ENCODE data around the gene TBX4.
"Not testable (repeated sequence)": the region's sequence is repeated elsewhere in the genome, so short reads cannot be mapped to it uniquely, and the experiment has no call there.

The TBX4 gene

DNA sequence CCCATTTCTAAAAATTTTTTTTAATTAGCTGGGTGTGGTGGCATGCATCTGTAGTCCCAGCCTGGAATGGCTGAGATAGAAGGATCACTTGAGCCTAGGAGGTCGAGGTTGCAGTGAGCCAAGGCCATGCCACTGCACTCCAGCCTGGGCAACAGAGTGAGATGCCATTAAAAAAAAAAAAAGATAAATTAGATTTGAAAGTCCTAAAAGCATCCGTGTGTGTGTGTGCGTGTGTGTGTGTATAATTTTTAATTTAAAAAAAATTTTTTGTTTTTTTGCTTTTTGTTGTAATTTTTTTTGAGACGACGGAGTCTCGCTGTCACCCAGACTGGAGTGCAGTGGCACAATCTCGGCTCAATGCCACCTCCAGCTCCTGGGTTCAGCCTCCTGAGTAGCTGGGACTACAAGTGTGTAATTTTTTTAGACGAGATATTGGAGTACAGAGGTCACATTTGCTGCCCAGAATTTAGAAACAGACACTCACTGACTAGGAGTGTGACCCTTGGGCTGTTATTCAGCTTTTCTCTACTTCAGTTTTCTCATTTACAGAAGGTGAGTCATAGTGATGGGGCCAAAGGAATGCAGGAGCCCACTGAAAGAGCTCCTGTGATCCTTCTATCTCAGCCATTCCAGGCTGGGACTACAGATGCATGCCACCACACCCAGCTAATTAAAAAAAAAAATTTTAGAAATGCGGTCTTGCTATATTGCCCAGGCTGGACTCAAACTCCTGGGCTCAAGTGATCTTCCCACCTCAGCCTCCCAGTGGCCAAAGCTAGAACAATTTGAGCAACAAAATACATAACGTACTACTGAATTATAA lies 25.5 kb upstream of the TBX4 start:
- TF ChIP-seq ARNTL (CRISPR knock-in tag; IDR thresholded peaks at IDR 0.05; ENCODE audit: borderline replicate concordance, low read depth) (no peak), ZNF565 (CRISPR knock-in tag; conservative IDR thresholded peaks at IDR 0.05; ENCODE audit: low read depth) (no peak), ZNF70 (CRISPR knock-in tag; IDR thresholded peaks at IDR 0.05) (no peak), POU6F1 (CRISPR knock-in tag; IDR thresholded peaks at IDR 0.05; ENCODE audit: borderline replicate concordance, low read depth) (no peak), OSR1 (CRISPR knock-in tag; IDR thresholded peaks at IDR 0.05) (no peak), ZFP30 (CRISPR knock-in tag; IDR thresholded peaks at IDR 0.05) (no peak), ZFP3 (CRISPR knock-in tag; IDR thresholded peaks at IDR 0.05) (no peak), SNAI2 (CRISPR knock-in tag; IDR thresholded peaks at IDR 0.05) (no peak), CSDC2 (CRISPR knock-in tag; IDR thresholded peaks at IDR 0.05) (no peak), PATZ1 (CRISPR knock-in tag; IDR thresholded peaks at IDR 0.05; ENCODE audit: borderline replicate concordance) (no peak)
- peak; percentile 83 for ATAC-seq

GRCh38 chr17:61427567-61427966 lies 24.7 kb upstream of the TBX4 start:
- ATAC-seq = no peak

GRCh38 chr17:61429274-61429673 lies 22.9 kb upstream of the TBX4 start:
- ATAC-seq = no peak
- TF ChIP-seq ARNTL (CRISPR knock-in tag; IDR thresholded peaks at IDR 0.05; ENCODE audit: borderline replicate concordance, low read depth) = no peak
- TF ChIP-seq, protein P1, sequence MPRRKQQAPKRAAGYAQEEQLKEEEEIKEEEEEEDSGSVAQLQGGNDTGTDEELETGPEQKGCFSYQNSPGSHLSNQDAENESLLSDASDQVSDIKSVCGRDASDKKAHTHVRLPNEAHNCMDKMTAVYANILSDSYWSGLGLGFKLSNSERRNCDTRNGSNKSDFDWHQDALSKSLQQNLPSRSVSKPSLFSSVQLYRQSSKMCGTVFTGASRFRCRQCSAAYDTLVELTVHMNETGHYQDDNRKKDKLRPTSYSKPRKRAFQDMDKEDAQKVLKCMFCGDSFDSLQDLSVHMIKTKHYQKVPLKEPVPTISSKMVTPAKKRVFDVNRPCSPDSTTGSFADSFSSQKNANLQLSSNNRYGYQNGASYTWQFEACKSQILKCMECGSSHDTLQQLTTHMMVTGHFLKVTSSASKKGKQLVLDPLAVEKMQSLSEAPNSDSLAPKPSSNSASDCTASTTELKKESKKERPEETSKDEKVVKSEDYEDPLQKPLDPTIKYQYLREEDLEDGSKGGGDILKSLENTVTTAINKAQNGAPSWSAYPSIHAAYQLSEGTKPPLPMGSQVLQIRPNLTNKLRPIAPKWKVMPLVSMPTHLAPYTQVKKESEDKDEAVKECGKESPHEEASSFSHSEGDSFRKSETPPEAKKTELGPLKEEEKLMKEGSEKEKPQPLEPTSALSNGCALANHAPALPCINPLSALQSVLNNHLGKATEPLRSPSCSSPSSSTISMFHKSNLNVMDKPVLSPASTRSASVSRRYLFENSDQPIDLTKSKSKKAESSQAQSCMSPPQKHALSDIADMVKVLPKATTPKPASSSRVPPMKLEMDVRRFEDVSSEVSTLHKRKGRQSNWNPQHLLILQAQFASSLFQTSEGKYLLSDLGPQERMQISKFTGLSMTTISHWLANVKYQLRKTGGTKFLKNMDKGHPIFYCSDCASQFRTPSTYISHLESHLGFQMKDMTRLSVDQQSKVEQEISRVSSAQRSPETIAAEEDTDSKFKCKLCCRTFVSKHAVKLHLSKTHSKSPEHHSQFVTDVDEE (CRISPR knock-in tag; IDR thresholded peaks at IDR 0.05) = no peak
- TF ChIP-seq ZNF565 (CRISPR knock-in tag; conservative IDR thresholded peaks at IDR 0.05; ENCODE audit: low read depth) = no peak
- no peak for TF ChIP-seq POU6F1 (CRISPR knock-in tag; IDR thresholded peaks at IDR 0.05; ENCODE audit: borderline replicate concordance, low read depth)
- no peak for TF ChIP-seq ZNF70 (CRISPR knock-in tag; IDR thresholded peaks at IDR 0.05)
- no peak for TF ChIP-seq GLIS3 (CRISPR knock-in tag; IDR thresholded peaks at IDR 0.05)
- no peak for TF ChIP-seq TOX (CRISPR knock-in tag; IDR thresholded peaks at IDR 0.05; ENCODE audit: borderline replicate concordance)
- TF ChIP-seq BACH2 (CRISPR knock-in tag; IDR thresholded peaks at IDR 0.05; ENCODE audit: borderline replicate concordance) = no peak
- TF ChIP-seq CSRNP3 (CRISPR knock-in tag; IDR thresholded peaks at IDR 0.05) = no peak
- TF ChIP-seq ZC3H10 (CRISPR knock-in tag; IDR thresholded peaks at IDR 0.05) = no peak
- no peak for TF ChIP-seq CSDC2 (CRISPR knock-in tag; IDR thresholded peaks at IDR 0.05)
- no peak for TF ChIP-seq ZFP30 (CRISPR knock-in tag; IDR thresholded peaks at IDR 0.05)
- TF ChIP-seq ESRRG (CRISPR knock-in tag; IDR thresholded peaks at IDR 0.05) = no peak
- no peak for TF ChIP-seq ISL1 (CRISPR knock-in tag; IDR thresholded peaks at IDR 0.05)
- TF ChIP-seq OSR1 (CRISPR knock-in tag; IDR thresholded peaks at IDR 0.05) = no peak
- TF ChIP-seq RARB (CRISPR knock-in tag; IDR thresholded peaks at IDR 0.05) = no peak
- TF ChIP-seq PATZ1 (CRISPR knock-in tag; IDR thresholded peaks at IDR 0.05; ENCODE audit: borderline replicate concordance) = no peak
- no peak for TF ChIP-seq TCF4 (CRISPR knock-in tag; IDR thresholded peaks at IDR 0.05; ENCODE audit: borderline replicate concordance)
- TF ChIP-seq PPARA (CRISPR knock-in tag; IDR thresholded peaks at IDR 0.05; ENCODE audit: borderline replicate concordance) = no peak
- no peak for TF ChIP-seq ZFP3 (CRISPR knock-in tag; IDR thresholded peaks at IDR 0.05)

More at GRCh38 chr17:61427567-61427966, 24.7 kb upstream of the TBX4 start:
- no peak for TF ChIP-seq RARB (CRISPR knock-in tag; IDR thresholded peaks at IDR 0.05)

- ATAC-seq = not testable (repeated sequence)
Observed at GRCh38 chr17:61429831-61430230, 22.4 kb upstream of the TBX4 start.
